ENCODE measurements around the gene EBI3. TPM values are rescaled to one million over a fixed set of nuclear protein-coding genes. Genes with fewer than 3 reads are reported as not detected.

EBI3 gene
- total RNA-seq, 1 experiment from 2014 or later, result not detected

- Histone ChIP-seq H3K36me3 (ENCODE audit: low read depth, low read length) (no peaks in the 10 kb centered on the region), H3F3A (ENCODE audit: low read length, unreplicated experiment) (no peaks in the 10 kb centered on the region), H3K27me3 (ENCODE audit: low read length) (no peaks in the 10 kb centered on the region), H4K20me1 (ENCODE audit: low read length) (no peaks in the 10 kb centered on the region), H3K9ac (ENCODE audit: low read length) (no peak overlapping the region), H3K4me3 (ENCODE audit: low read length) (no peak overlapping the region), H3K9me2 (replicated peaks; ENCODE audit: low read length) (no peaks in the 10 kb centered on the region), H3K27ac (ENCODE audit: low read length) (no peak overlapping the region), H3K4me2 (ENCODE audit: low read length) (no peak overlapping the region), H3K79me2 (ENCODE audit: low read length) (no peaks in the 10 kb centered on the region), H2AFZ (ENCODE audit: low read length) (no peak overlapping the region), H3K4me1 (ENCODE audit: insufficient read depth, low read length) (no peaks in the 10 kb centered on the region), H3K9me3 (ENCODE audit: low read length) (no peaks in the 10 kb centered on the region)
- intact Hi-C loops (cut with micrococcal nuclease), result no loop called here
- DNase-seq (no peak), ATAC-seq (no peak)
- BruUV-seq (replicated peaks), result no TSS peak
- peak; percentile 22; the same call in 1 of the 2 replicates for TF ChIP-seq CTCF (conservative IDR thresholded peaks at IDR 0.05; ENCODE audit: low read depth, low read length)
- TF ChIP-seq EZH2 (IDR thresholded peaks at IDR 0.05; ENCODE audit: low read length, unreplicated experiment), result no peak
- ChIA-PET CTCF (no interaction called here), POLR2A (ENCODE audit: unreplicated experiment) (no interaction called here)
Observed at GRCh38 chr19:4206818-4207484, 22.4 kb upstream of the EBI3 start.

- no peaks in the 10 kb centered on the region for H3K9me3 ChIP-seq (ENCODE audit: low read length)
- no peak overlapping the region for H3K4me2 ChIP-seq (ENCODE audit: low read length)
- H3K4me3 ChIP-seq (ENCODE audit: low read length), result no peak overlapping the region
- H3K79me2 ChIP-seq (ENCODE audit: low read length), result no peaks in the 10 kb centered on the region
- H3K36me3 ChIP-seq (ENCODE audit: low read depth, low read length), result no peaks in the 10 kb centered on the region
- BruUV-seq (replicated peaks), result no TSS peak
- DNase-seq (peak; percentile 50), ATAC-seq (peak; percentile 30; the same call in 1 of the 2 replicates)
- ChIA-PET CTCF (no interaction called here), POLR2A (ENCODE audit: unreplicated experiment) (no interaction called here)
- peaks cover 7% of the 10 kb centered on the region; the same call in 1 of the 2 replicates for H3K4me1 ChIP-seq (ENCODE audit: insufficient read depth, low read length)
- no peaks in the 10 kb centered on the region for H3F3A ChIP-seq (ENCODE audit: low read length, unreplicated experiment)
- TF ChIP-seq EZH2phosphoT487 (IDR thresholded peaks at IDR 0.05; ENCODE audit: borderline replicate concordance, low read length) (no peak), EZH2 (IDR thresholded peaks at IDR 0.05; ENCODE audit: low read length, unreplicated experiment) (no peak), CTCF (conservative IDR thresholded peaks at IDR 0.05; ENCODE audit: low read depth, low read length) (peak; percentile 36; the same call in 1 of the 2 replicates)
- H3K9me2 ChIP-seq (replicated peaks; ENCODE audit: low read length), result no peaks in the 10 kb centered on the region
- no peak overlapping the region for H3K27ac ChIP-seq (ENCODE audit: low read length)
- no peak overlapping the region for H2AFZ ChIP-seq (ENCODE audit: low read length)
- intact Hi-C loops (cut with micrococcal nuclease), result no loop called here
- no peaks in the 10 kb centered on the region for H3K27me3 ChIP-seq (ENCODE audit: low read length)
- H4K20me1 ChIP-seq (ENCODE audit: low read length), result no peaks in the 10 kb centered on the region
- no peak overlapping the region for H3K9ac ChIP-seq (ENCODE audit: low read length)
Observed at GRCh38 chr19:4208385-4209094, 20.8 kb upstream of the EBI3 start.

GRCh38 chr19:4210166-4210731, 19.1 kb upstream of the EBI3 start:
- peaks cover 7% of the 10 kb centered on the region; the same call in 1 of the 2 replicates for H3K4me1 ChIP-seq (ENCODE audit: insufficient read depth, low read length)
- ATAC-seq (no peak), DNase-seq (no peak)
- no peaks in the 10 kb centered on the region for H3K9me3 ChIP-seq (ENCODE audit: low read length)
- H3K27ac ChIP-seq (ENCODE audit: low read length), result no peak overlapping the region
- no TSS peak for BruUV-seq (replicated peaks)
- H3K9me2 ChIP-seq (replicated peaks; ENCODE audit: low read length), result no peaks in the 10 kb centered on the region
- H3K4me3 ChIP-seq (ENCODE audit: low read length), result no peak overlapping the region
- no peaks in the 10 kb centered on the region for H3F3A ChIP-seq (ENCODE audit: low read length, unreplicated experiment)
- TF ChIP-seq EZH2phosphoT487 (IDR thresholded peaks at IDR 0.05; ENCODE audit: borderline replicate concordance, low read length), result no peak
- TF ChIP-seq CTCF (conservative IDR thresholded peaks at IDR 0.05; ENCODE audit: low read depth, low read length), result no peak
- TF ChIP-seq EZH2 (IDR thresholded peaks at IDR 0.05; ENCODE audit: low read length, unreplicated experiment), result no peak
- H3K36me3 ChIP-seq (ENCODE audit: low read depth, low read length), result no peaks in the 10 kb centered on the region
- H3K4me2 ChIP-seq (ENCODE audit: low read length), result no peak overlapping the region
- no peak overlapping the region for H2AFZ ChIP-seq (ENCODE audit: low read length)
- no peaks in the 10 kb centered on the region for H3K27me3 ChIP-seq (ENCODE audit: low read length)
- intact Hi-C loops (cut with micrococcal nuclease), result no loop called here
- ChIA-PET CTCF (no interaction called here), POLR2A (ENCODE audit: unreplicated experiment) (no interaction called here)
- no peak overlapping the region for H3K9ac ChIP-seq (ENCODE audit: low read length)
- no peaks in the 10 kb centered on the region for H3K79me2 ChIP-seq (ENCODE audit: low read length)
- H4K20me1 ChIP-seq (ENCODE audit: low read length), result no peaks in the 10 kb centered on the region

All from PC-3 (cell line).